ENCODE results near the gene AGPAT3. TPM values are rescaled to one million over a fixed set of nuclear protein-coding genes. Genes with fewer than 3 reads are reported as not detected.

The AGPAT3 gene
- total RNA-seq, 1 experiment from 2014 or later = 13.0 TPM

DNA sequence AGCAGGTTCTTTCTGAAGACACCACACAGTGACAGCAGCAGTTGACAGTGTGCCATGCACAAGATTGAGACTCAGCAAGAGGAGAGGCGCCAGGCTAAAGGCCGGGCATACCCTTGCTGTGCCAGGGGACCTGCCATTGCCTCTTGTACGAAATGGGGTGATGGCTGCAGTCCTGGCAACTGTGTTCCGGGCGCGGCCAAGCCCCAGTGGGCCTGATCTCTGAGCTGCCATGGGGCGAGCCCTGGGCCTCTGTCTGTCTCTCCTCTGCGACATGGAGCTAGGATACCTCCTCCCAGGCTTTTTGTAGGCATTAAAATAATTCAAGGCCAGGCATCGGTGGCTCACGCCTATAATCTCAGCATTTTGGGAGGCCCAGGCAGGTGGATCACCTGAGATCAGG lies 137.5 kb downstream of the AGPAT3 start:
- no peak overlapping the region for H3K9ac ChIP-seq (ENCODE audit: extremely low read depth, insufficient read length, low read length)
- H2AFZ ChIP-seq (ENCODE audit: low read length) = no peak overlapping the region
- WGBS (ENCODE audit: extremely low coverage, insufficient read length, low lambda C conversion rate) = no CpG with 5 or more reads among the region's 10 CpGs
- H3T11ph ChIP-seq (ENCODE audit: low read length) = no peak overlapping the region
- H3K27ac ChIP-seq (ENCODE audit: insufficient read length, low read depth, low read length) = no peak overlapping the region
- H4K5ac ChIP-seq (ENCODE audit: insufficient read length, low read depth, low read length) = no peak overlapping the region
- H3K23ac ChIP-seq (ENCODE audit: insufficient read length, low read depth, low read length) = no peak overlapping the region
- no peak overlapping the region for H4K8ac ChIP-seq (replicated peaks; ENCODE audit: insufficient read length, low read depth, low read length)
- H3K4me1 ChIP-seq (ENCODE audit: insufficient read depth, low read length) = no peaks in the 10 kb centered on the region
- Mint-ChIP-seq H3K4me3 (no peak overlapping the region), H3K4me1 (no peaks in the 10 kb centered on the region), H3K27ac (no peak overlapping the region), H3K9me3 (no peaks in the 10 kb centered on the region), H3K36me3 (ENCODE audit: insufficient read depth in 1 of 3, low read depth in 3 of 3) (no peaks in the 10 kb centered on the region), H3K27me3 (ENCODE audit: low read depth) (no peaks in the 10 kb centered on the region; the same call in 1 of the 2 replicates)
- no peaks in the 10 kb centered on the region for H3K23me2 ChIP-seq (ENCODE audit: insufficient read length, low read depth, low read length, poor library complexity, severe bottlenecking)
- H3K27me3 ChIP-seq (ENCODE audit: insufficient read depth, low read length) = no peaks in the 10 kb centered on the region; the same call in 1 of the 2 replicates
- H2BK20ac ChIP-seq (ENCODE audit: low read depth, low read length, poor library complexity, severe bottlenecking) = no peak overlapping the region
- no peak overlapping the region for H3K18ac ChIP-seq (ENCODE audit: insufficient read length, low read depth, low read length)
- H2BK5ac ChIP-seq (ENCODE audit: insufficient read length, low read length) = no peak overlapping the region
- no peak overlapping the region for H3K4ac ChIP-seq (ENCODE audit: low read depth, low read length)
- no peak overlapping the region for H2BK15ac ChIP-seq (ENCODE audit: low read depth, low read length)
- no peak overlapping the region for H3K4me2 ChIP-seq (ENCODE audit: insufficient read depth, insufficient read length, low read length)
- no peak overlapping the region for H4K91ac ChIP-seq (ENCODE audit: insufficient read length, low read depth, low read length)
- H2AK5ac ChIP-seq (ENCODE audit: insufficient read length, low read length) = no peak overlapping the region
- H3K79me2 ChIP-seq (ENCODE audit: insufficient read depth, low read length) = no peaks in the 10 kb centered on the region
- no peaks in the 10 kb centered on the region for H3K9me3 ChIP-seq (ENCODE audit: control insufficient read depth, low read depth, low read length)
- TF ChIP-seq CTCF (conservative IDR thresholded peaks at IDR 0.05) = no peak
- H3K79me1 ChIP-seq (ENCODE audit: insufficient read depth, low read depth, low read length, poor library complexity, severe bottlenecking) = no peaks in the 10 kb centered on the region
- H2BK120ac ChIP-seq (ENCODE audit: low read depth, low read length, poor library complexity, severe bottlenecking) = no peak overlapping the region
- no peaks in the 10 kb centered on the region for H4K20me1 ChIP-seq (ENCODE audit: control insufficient read depth, insufficient read depth, insufficient read length)
- H3K14ac ChIP-seq (ENCODE audit: insufficient read depth, low read length) = no peak overlapping the region
- no peak overlapping the region for H2BK12ac ChIP-seq (ENCODE audit: insufficient read length, low read depth, low read length)
- DNase-seq = no peak
- H3K56ac ChIP-seq (ENCODE audit: insufficient read length, low read depth, low read length) = no peak overlapping the region
